Stomach (tissue), 4 donors: ENCODE results near the gene TEX29.

ENCODE experiments used
- CTCF ChIP-seq, 7 experiments: fragments of 450-650 bp in 4 of 7; fragments of 200-600 bp in 3 of 7; sonication (generic) in 3 of 7; IDR thresholded peaks; one replicate each; pipeline ENCODE4 v1.5.1; 2016 to 2019; ENCODE audit warnings: antibody characterized with exemption in 7 of 7, control low read depth in 2 of 7, mild to moderate bottlenecking in 1 of 7
- POLR2A ChIP-seq, 4 donors: fragments of 450-650 bp; IDR thresholded peaks; one replicate each; pipeline ENCODE4 v1.6.1; 2016; ENCODE audit warnings: antibody characterized with exemption in 4 of 4, control low read depth in 2 of 4, mild to moderate bottlenecking in 1 of 4, moderate library complexity in 1 of 4
- POLR2AphosphoS5 ChIP-seq, 3 donors: sonication (generic); formaldehyde crosslinking; IDR thresholded peaks; one replicate each; pipeline ENCODE4 v1.6.1; 2016; ENCODE audit warnings: antibody characterized with exemption in 3 of 3

- TF ChIP-seq POLR2A (IDR thresholded peaks at IDR 0.05) (no peak), CTCF (IDR thresholded peaks at IDR 0.05) (no peak), POLR2AphosphoS5 (IDR thresholded peaks at IDR 0.05) (no peak)
Measured at GRCh38 chr13:111392486-111392885, 72.0 kb downstream of the TEX29 start.
